Stimulated activated naive CD4-positive, alpha-beta T cell (primary cell): ENCODE data around the gene HOXD1.

Source experiments
- DNase-seq, 6 experiments: peaks; one replicate each; lab custom pipeline; 2025; lab: John Stamatoyannopoulos, UW

Gene HOXD1

DNA sequence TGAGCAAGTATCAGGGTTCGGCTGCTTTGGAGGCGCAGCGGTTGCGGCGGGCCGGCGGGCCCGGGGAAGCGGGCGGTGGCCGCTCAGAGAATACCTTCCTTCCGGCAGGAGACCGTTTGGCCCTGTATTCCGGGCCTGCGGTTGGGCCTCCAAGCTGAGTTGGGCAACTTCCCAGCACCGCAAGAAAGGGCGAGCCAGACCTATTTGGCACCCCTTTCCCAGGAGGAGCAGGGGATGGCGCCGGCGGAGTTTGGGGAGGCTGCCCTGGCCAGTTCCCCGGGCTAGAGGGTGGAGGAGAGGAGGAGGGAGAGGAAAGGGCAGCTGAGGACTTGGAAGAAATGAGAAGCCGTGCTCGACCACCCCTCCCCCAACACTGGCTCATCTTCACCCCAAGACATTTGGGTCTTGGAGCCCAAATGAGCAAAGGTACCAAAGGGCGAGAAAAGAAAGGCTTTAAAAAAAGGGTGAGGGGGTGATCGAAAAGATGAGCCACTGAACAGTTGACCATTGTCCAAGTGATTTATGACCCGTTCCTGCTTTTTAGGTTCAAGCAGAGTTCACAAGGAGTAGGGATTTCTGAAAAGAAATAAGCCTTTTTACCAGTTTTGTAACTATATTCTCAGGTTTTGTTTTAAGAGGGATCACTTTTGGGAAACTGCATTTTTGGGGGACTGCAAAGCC is 23.0 kb upstream of the HOXD1 start:
- no peak for DNase-seq

DNA sequence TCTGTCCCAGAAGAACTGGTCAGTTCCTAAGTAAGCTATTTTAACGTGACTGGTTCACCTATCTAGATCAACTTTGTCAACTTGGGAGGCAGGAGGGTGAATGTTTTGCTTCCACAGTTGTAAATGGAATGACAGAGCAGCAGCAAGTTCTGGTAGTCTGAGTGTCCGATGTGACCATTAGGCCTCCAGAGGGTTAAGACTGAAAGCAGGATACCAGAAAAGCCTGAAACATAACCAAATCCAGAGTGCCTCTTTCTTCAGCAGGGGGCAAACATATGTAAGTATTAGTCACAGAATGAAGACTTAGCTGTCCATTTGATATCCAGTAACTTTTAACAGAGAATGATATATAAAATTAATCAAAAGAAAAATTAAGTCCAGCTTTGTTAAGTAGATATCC is 22.2 kb upstream of the HOXD1 start:
- no peak for DNase-seq

DNA sequence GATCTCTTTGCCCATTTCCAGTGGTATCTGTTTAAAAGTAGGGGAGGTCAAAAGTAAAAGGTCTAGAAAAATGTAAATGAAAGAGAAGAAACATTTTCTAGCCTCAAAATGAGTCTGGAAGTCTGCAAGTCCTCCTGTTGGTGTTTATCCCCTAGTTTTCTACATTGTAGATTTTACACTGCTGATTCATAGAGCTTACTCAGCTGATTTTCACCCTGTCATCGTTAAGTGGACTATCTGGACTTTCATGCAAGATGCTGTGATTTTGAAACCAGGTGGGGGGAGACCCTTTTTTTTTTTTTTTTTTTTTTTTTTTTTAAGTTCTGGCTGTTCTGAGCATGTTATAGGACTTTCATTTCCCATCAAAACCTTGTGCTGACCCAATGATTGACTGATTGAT is 21.1 kb upstream of the HOXD1 start:
- DNase-seq: no peak

DNA sequence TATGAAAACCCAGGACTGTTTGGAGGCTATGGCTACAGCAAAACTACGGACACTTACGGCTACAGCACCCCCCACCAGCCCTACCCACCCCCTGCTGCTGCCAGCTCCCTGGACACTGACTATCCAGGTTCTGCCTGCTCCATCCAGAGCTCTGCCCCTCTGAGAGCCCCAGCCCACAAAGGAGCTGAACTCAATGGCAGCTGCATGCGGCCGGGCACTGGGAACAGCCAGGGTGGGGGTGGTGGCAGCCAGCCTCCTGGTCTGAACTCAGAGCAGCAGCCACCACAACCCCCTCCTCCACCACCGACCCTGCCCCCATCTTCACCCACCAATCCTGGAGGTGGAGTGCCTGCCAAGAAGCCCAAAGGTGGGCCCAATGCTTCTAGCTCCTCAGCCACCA is 19.3 kb upstream of the HOXD1 start:
- no peak for DNase-seq

DNA sequence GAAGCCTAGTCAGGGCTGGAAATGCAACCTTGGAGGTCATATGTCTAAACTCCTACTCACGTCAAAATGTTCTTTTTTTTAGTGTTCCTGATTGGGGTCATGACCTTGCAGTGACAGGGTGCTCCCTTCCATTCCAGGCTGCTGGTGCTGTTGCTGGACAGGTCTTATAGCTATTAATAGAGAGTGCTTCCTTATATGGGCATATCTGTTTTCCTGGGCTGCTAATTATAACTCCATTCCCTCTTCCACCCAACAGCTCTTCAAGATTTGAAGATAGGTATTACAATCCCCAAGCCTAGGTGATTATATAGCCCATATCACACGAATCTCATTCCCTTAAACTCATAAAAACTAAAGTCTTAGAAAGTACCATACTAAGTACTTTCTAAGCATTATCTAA is 18.8 kb upstream of the HOXD1 start:
- no peak for DNase-seq

DNA sequence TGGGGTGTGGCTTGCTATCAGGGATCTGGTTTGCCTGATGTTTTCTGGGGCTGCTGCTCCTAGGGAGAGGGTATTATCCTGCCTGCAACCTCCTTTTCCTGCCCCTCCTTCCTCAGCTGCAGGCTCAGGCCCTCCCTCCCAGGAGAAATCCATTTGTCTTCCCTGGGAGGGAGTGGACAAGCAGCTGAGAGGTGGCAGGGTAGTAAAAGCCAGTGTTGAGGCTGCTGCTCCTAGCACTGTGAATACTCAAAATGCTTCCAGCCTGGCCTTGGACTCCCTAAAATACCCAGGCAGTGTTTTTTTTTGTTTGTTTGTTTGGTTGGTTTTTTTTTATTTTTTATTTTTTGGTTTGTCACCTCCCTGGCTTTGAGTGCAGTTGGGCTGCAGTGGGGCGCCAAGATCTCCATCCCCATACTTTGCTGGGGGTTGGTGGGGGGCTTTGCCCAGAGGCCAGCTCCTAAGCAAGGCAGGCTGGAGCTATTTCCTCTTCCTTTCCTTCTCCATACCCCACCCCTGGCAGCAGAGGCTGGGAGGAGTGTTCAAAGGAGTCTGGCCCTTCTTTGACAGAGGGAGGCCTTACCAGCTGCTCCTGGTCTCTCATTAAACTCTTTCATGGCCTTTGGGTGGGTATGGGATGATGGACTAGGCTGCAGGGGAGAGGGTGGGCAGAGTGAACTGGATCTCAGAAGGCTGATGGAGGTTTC is 17.7 kb upstream of the HOXD1 start:
- DNase-seq: no peak

DNA sequence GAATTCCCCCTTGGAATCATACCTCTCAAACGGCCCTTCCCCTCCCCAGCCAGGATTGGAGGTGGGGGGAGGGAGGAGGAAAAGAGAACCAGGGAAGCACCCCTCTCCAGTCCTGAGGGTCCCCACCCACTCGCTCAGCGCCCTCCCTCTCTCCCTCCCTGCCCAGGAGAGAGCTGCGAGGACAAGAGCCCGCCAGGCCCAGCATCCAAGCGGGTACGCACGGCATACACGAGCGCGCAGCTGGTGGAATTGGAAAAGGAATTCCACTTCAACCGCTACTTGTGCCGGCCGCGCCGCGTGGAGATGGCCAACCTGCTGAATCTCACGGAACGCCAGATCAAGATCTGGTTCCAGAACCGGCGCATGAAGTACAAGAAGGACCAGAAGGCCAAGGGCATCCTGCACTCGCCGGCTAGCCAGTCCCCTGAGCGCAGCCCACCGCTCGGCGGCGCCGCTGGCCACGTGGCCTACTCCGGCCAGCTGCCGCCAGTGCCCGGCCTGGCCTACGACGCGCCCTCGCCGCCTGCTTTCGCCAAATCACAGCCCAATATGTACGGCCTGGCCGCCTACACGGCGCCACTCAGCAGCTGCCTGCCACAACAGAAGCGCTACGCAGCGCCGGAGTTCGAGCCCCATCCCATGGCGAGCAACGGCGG is 17.0 kb upstream of the HOXD1 start:
- no peak for DNase-seq

DNA sequence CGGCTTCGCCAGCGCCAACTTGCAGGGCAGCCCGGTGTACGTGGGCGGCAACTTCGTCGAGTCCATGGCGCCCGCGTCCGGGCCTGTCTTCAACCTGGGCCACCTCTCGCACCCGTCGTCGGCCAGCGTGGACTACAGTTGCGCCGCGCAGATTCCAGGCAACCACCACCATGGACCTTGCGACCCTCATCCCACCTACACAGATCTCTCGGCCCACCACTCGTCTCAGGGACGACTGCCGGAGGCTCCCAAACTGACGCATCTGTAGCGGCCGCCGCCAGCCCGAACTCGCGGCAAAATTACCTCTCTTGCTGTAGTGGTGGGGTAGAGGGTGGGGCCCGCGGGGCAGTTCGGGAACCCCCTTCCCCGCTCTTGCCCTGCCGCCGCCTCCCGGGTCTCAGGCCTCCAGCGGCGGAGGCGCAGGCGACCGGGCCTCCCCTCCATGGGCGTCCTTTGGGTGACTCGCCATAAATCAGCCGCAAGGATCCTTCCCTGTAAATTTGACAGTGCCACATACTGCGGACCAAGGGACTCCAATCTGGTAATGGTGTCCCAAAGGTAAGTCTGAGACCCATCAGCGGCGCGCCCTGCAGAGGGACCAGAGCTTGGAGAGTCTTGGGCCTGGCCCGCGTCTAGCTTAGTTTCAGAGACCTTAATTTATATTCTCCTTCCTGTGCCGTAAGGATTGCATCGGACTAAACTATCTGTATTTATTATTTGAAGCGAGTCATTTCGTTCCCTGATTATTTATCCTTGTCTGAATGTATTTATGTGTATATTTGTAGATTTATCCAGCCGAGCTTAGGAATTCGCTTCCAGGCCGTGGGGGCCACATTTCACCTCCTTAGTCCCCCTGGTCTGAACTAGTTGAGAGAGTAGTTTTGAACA is 16.2 kb upstream of the HOXD1 start:
- DNase-seq: no peak

DNA sequence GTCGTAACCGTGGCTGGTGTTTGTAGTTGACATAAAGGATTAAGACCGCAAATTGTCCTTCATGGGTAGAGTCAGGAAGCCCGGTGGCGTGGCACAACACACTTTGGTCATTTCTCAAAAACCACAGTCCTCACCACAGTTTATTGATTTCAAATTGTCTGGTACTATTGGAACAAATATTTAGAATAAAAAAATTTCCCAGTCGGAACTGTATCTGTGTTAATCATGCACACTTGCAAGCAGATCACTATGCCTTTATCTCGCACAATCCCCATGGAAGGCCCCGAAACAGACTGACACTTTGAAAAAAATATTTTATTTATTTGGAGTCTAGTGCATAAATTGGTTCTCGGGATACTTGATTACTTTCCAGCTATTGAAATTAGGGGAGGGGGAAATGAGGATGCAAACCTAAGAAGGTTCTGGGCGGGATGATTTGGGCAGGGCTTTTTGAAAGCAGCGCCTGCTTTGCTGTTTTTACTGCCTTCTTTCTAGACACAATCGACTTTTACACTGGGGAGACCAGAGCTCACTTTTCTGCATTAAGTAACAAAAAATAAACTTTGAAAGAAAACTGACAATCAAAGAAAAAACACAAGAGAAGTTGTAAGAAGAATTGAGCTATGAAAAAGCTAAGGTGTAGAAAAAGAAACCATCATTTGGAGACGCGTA is 15.4 kb upstream of the HOXD1 start:
- no peak for DNase-seq

DNA sequence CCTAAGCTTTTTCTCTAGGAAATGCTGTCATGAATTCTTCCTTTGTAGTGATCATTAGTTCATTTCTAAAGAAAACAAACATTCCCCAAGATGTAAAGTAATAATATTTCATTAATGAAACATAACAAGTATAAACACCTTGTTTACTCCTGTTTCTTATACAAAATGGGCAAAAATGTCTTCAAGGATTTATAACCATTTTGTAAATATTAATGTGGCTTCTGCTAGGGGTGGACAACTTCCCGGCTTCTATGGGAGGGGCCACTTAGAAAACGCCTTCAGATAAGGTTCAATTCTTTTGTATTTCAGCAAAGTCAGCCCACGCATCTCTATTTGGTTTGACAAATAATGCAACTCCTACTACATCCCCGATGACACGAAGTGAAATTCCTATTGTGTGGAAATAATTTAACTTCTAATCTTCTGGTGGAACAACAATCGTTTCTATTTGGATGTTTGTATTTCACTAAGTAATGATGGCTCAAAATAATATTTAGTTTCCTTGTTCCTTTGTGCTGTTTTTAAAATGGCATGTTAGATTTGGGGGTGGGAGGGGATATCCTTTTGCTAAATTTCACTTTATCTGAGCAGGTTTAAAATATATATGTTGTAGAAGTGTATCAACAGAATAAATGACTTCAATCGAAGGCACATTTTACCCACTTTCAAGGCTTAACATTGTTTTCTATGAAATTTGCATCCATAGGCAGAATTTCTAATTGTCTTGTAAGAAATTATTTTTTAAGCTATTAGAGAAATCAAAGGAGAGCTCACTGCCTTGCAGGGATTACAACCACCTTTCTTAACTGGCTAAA is 14.7 kb upstream of the HOXD1 start:
- no peak for DNase-seq

DNA sequence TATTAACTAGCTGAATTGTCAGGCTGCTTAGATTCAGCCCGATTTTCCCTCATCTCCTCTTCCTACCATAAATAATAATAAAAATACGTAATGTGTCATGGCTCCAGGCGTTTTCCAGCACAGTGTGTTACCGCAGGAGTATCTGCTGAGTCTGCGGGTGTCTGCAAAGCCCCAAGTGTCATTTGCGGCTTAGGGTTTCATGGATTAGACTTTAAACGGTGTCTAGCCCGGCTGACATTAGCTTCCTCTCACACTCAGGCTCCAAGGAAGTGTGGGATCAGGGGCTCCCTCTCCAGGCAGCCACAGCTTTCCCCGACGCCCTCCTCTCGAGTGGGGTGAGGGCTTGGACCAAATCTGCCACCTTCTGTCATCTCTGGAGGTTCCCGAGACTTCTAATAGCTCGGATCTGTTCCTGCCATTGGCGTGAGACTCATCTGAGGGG is 14.1 kb upstream of the HOXD1 start:
- no peak for DNase-seq

DNA sequence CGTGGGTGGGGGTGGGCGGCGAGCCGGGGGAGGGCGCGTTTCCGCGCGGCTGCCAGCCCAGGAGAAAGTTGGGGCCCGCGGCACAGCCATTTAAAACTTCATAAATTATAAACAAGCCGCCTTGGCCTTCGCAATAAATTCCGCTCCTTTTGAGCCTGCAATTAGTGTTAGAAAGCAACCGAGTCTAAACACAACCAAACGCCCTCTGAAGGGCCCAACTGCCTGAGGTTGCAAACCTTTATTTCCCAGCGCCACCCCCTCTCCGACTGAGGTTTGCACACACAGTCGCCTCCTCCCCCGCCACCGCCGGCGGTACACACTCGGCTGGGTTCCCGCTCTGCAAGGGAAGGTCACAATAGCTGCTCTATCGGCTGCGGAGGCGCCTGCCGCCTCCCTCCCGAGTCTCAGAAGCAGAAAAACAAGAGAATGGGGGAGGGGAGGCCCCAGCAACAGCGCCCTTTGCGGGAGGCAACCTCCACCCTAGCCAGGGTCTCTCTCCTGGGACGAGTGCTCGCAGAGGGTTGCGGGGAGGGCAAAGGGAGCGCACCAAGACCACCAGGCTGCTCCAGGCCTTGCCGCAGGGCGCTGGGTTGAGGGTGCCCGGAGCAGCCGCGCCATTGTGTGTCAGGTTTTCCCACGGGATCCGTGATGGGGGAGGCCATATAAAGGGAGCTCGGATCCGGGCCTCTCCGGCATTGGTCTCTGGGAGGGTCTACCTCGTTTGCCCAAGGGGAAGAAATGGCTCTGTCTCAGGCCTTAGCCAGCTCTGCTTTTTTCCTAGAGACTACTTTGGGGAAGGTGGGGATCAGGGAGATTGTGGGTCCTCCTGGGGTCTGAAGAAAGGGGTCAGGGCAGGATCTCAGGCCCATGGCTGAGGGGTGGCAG is 13.4 kb upstream of the HOXD1 start:
- no peak for DNase-seq

DNA sequence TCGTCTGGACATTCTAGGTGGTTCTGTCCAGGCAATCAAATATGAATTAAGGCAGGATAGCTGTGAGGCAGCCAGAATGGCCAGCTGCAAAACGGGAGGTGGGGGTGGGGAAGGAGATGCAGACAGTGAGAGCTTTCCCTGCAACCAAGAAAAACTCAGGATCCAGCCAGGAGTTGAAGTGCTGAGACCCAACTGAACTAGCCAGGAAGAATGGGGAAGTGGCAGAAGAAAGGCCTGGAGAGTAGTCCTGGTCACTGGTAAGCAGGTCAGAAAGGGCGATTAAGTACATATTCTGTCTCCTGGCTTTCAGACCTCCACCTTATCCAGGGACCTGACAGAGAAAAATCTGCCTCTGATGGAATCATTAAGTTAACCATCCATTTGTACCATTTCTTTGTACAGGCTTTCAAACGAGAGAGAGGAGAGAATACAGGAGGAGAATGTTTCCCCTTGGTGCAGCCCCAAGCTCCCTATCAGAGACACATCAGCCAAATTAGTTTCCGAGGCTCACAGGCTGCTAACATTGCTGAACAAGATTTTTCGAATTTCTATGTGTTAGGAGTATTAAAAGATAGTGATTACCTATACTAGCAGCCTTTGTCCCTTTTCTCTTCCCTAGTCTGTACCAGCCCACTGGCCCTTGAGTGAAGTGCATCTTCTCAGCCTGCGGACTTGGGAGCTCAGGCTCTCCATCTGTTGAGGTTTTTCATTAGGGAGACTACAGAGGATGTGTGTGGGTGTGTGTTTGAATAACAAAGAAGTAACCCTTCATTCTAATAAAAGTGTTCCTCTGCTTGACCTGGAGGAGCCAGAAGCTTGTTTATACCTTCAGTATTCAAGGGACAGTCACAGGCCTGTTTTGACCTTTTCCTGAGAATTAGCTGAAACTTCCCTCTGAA is 12.5 kb upstream of the HOXD1 start:
- no peak for DNase-seq

DNA sequence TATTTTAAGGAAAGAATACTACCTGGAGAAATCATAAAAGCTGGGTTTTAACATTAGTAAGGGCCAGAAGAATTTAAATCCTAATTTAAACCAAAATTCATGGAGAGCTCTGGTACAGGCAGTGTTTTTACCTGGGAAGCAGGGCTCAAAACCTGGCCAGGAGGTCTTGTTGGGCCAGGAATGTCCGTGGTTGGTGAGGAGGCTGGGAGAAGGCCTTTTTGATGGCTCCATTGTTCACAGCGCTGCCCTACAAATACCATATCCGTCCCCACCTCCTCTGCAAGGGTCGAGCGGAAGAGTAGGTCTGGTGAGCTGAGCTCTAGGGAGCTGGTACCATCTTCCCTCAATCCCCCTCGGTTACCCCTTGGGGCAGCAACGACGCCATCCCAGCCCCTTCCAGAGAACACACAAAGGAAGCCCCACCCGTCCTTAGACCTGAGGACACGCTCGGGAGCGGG is 10.9 kb upstream of the HOXD1 start:
- no peak for DNase-seq

DNA sequence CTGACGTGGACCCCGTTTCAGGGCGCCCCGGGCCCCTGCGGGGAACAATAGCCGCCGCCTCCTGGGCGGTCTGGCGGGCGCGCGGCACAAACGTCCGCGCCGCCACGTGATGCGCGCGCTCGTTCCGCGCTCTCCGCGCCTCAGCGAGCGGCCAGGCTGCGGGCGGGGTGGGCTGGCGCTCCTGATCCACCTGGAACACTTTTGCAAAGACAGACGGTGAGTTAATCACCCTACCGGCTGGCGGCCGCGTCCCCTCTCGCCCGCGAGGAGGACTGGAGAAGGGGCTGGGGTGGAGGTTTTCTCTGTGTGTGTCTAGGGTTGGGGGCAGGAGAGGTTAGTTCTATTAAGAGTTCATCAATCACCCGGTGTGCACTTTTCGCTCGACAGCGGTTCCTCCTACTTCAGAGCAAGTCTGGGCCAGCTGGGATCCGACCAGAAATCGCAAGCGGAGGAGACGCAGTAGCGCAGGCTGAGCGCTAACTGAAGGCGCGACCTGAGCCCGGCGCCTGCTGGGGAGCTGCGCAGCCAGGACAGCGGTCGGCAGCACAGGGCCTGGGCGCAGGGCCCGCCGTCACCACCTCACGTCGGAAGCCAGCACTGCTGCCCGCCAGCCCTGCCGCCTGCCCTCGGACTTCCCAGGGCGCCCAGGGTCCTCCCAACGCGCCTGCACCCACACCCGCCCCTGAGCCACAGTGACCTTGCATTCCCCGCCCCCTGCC is 10.3 kb upstream of the HOXD1 start:
- no peak for DNase-seq

DNA sequence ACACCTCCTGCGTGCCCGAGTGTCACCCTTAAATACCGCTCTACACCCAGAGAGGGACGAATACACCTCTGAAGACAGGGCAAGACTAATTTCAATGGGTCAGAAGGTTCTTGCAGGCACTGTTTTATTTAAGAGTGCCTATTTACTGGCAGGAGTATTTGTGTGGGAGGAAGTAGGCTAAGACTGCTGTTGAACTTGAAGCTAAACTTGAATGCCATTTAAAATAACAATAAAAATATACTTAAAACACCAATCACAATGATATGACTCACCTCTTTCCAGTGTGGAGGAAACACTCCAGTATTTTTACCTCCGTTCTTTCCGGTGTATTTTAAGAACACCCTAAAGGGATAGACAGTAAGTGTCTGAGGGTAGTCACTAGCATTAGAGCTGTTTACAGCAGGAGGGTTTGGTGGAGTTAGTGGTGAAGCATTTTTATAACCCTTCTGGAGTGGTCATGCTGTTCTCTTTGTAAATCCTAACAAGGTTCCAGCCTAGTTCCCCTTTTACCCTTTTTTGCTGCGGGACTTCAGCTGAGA is 9.6 kb upstream of the HOXD1 start:
- DNase-seq: no peak

DNA sequence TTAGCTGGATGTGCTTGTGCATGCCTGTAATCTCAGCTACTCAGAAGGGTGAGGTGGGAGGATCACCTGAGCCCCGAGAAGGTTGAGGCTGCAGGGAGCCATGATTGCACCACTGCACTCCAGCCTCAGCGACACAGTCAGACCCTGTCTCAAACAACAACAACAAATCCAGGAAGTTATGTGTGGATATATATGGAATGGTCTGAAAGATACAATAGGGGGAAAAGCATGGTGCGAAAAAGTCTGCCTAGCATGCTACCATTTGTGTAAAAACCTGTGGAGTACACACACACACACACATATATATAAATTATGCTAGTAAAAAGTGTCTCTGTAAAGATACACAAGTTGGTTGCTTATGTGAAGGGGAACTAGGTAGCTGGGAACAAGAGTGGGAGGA is 6.9 kb upstream of the HOXD1 start:
- no peak for DNase-seq

DNA sequence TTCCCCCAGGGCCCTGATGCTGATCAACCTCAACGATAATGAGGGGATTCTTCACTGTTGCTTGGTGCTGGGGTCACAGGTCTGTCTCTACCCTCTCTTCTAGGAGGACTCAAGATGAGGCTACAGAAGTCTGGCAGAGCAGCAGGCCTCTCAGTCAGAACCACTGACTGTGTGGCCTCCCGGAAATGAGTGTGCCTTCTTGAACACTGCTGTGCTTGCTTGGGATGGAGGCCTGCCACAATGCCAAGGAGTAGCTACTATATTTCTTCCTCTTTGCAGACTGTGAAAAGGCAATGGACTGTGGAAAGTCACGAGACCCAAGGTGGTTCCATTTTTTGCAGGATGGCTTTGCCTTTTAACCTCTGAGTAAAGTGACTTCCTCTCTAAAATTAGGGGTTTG is 5.8 kb upstream of the HOXD1 start:
- no peak for DNase-seq
